Chondrocyte (in vitro differentiated cells): ENCODE measurements around the gene TCP11. TPM values are rescaled to one million over a fixed set of nuclear protein-coding genes. Genes with fewer than 3 reads are reported as not detected.

ENCODE experiments used
- DNase-seq: peaks from one replicate; pipeline ENCODE4 v3.0.0; 2021; ENCODE audit warnings: mixed read lengths, low spot score
- H3K27ac Mint-ChIP-seq: one replicate; pipeline ENCODE4 v1.8.0; 2021; ENCODE audit warnings: mild to moderate bottlenecking, moderate library complexity, mixed read lengths; ENCODE audit not compliant: unreplicated experiment
- H3K27me3 Mint-ChIP-seq: 2 replicates; pipeline ENCODE4 v1.8.0; 2021; ENCODE audit warnings: low read depth, mixed read lengths
- H3K36me3 Mint-ChIP-seq: 2 replicates; pipeline ENCODE4 v1.8.0; 2021; ENCODE audit warnings: low read depth, mixed read lengths
- H3K4me1 Mint-ChIP-seq: 2 replicates; pipeline ENCODE4 v1.8.0; 2021; ENCODE audit warnings: low read depth, mild to moderate bottlenecking, mixed read lengths
- H3K4me3 Mint-ChIP-seq: one replicate; pipeline ENCODE4 v1.8.0; 2021; ENCODE audit warnings: mild to moderate bottlenecking, moderate library complexity, mixed read lengths; ENCODE audit not compliant: unreplicated experiment
- H3K9me3 Mint-ChIP-seq: 2 replicates; pipeline ENCODE4 v1.8.0; 2021; ENCODE audit warnings: low read depth, mixed read lengths
- total RNA-seq: library from RNA; stranded (reverse); gene quantifications from 3 replicates; pipeline ENCODE4 v1.2.1, GENCODE V29; 2021
- TF ChIP-seq, protein P1 (sequence below): fragments of 200-600 bp; sonication (generic); IDR thresholded peaks from 2 replicates; pipeline ENCODE4 v1.5.0; 2021; ENCODE audit warnings: antibody characterized with exemption, mild to moderate bottlenecking, moderate library complexity

TCP11 gene
- total RNA-seq, 1 donor from 2014 or later = not detected

DNA sequence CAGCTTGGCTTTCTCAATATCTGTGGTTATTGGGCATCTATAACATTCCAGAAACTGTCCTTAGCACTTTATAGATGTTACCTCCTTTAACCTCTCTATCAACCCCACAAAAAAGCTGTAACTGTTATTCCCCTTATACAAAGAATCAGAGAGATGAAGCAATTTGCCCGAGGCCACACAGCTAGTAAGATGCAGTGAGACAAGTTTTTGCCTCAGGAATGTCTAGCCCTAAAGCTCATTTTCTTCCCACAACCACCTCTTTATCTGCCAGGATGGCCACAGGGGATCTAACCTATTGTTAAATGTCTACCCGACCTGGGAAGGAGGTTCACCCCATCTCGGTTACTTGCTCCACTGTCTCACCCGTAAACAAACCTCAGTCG is 31.9 kb upstream of the TCP11 start:
- H3K9me3 Mint-ChIP-seq = no peaks in the 10 kb centered on the region
- TF ChIP-seq, protein P1, sequence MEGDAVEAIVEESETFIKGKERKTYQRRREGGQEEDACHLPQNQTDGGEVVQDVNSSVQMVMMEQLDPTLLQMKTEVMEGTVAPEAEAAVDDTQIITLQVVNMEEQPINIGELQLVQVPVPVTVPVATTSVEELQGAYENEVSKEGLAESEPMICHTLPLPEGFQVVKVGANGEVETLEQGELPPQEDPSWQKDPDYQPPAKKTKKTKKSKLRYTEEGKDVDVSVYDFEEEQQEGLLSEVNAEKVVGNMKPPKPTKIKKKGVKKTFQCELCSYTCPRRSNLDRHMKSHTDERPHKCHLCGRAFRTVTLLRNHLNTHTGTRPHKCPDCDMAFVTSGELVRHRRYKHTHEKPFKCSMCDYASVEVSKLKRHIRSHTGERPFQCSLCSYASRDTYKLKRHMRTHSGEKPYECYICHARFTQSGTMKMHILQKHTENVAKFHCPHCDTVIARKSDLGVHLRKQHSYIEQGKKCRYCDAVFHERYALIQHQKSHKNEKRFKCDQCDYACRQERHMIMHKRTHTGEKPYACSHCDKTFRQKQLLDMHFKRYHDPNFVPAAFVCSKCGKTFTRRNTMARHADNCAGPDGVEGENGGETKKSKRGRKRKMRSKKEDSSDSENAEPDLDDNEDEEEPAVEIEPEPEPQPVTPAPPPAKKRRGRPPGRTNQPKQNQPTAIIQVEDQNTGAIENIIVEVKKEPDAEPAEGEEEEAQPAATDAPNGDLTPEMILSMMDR = no peak
- H3K36me3 Mint-ChIP-seq = no peaks in the 10 kb centered on the region
- H3K4me1 Mint-ChIP-seq = peaks cover 28% of the 10 kb centered on the region
- no peak overlapping the region for H3K4me3 Mint-ChIP-seq
- no peak overlapping the region for H3K27ac Mint-ChIP-seq
- H3K27me3 Mint-ChIP-seq = no peaks in the 10 kb centered on the region
- DNase-seq = no peak

DNA sequence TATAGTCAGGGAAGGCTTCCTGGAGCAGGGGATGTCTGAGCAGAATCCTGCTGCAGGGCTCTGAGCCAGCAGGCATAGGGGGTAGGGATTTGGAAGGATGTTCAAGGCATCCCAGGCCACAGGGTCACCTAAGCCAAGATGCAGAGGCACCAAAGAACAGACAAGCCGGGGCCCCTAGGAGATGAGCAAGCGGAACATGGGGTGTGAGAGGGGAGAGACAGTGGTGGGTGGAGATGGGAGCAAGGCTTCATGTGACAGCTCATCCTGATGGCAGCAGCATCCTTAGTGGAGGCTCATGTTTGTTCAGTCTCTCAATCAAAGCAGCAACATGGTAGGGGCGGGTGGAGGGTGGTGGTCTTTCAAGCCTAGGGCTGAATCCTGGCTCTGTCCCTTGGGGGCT is 29.8 kb upstream of the TCP11 start:
- Mint-ChIP-seq H3K36me3 (no peaks in the 10 kb centered on the region), H3K4me3 (no peak overlapping the region), H3K27me3 (no peaks in the 10 kb centered on the region), H3K27ac (no peak overlapping the region), H3K4me1 (peaks cover 25% of the 10 kb centered on the region), H3K9me3 (no peaks in the 10 kb centered on the region)
- TF ChIP-seq, protein P1 = no peak
- DNase-seq = no peak

DNA sequence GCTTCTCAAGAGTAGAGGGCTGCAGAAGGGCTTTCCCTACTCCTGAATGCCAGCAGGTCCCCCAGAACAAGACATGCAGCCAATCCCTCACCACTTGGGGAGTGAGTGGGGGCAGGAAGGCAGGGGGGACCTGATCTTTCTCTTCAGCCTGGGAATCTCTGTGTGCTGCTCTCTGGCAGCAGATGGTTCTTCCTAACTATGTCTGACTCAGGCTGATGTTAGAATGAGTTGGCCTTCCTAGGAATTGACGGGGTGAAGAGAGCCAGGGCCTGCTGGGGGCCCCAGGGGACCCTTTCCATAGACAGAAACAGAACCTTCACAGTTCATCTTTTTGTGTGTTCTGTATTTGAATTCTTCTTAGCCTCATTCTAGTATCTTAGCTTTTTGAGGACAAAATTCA is 29.0 kb upstream of the TCP11 start:
- no peak overlapping the region for H3K4me3 Mint-ChIP-seq
- no peaks in the 10 kb centered on the region for H3K27me3 Mint-ChIP-seq
- no peaks in the 10 kb centered on the region for H3K36me3 Mint-ChIP-seq
- peaks cover 32% of the 10 kb centered on the region for H3K4me1 Mint-ChIP-seq
- TF ChIP-seq, protein P1 = no peak
- DNase-seq = no peak
- no peaks in the 10 kb centered on the region for H3K9me3 Mint-ChIP-seq
- no peak overlapping the region for H3K27ac Mint-ChIP-seq

DNA sequence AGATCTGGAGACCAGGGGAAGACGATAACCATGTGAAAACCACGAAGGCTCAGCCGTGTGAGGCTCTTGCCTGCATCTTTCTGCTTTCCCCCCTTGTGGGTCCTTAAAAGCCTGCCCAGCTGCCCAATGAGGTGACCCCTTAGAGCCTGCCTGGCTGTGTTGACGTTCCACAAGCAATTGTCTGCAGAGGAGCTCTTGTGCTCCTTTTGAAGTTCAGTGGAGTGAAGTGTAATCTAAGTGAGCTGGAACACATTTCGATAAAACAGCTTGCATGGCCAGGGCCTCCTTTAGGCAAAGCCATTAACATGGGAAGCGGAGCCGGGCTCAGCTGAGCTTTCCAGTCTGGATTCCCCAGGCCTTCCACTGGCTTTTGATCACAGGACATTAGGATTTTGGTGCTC is 27.3 kb upstream of the TCP11 start:
- TF ChIP-seq, protein P1 = no peak
- H3K36me3 Mint-ChIP-seq = peaks cover 1% of the 10 kb centered on the region
- peaks cover 32% of the 10 kb centered on the region for H3K4me1 Mint-ChIP-seq
- H3K27ac Mint-ChIP-seq = no peak overlapping the region
- no peak for DNase-seq
- H3K4me3 Mint-ChIP-seq = no peak overlapping the region
- H3K9me3 Mint-ChIP-seq = no peaks in the 10 kb centered on the region
- H3K27me3 Mint-ChIP-seq = no peaks in the 10 kb centered on the region

DNA sequence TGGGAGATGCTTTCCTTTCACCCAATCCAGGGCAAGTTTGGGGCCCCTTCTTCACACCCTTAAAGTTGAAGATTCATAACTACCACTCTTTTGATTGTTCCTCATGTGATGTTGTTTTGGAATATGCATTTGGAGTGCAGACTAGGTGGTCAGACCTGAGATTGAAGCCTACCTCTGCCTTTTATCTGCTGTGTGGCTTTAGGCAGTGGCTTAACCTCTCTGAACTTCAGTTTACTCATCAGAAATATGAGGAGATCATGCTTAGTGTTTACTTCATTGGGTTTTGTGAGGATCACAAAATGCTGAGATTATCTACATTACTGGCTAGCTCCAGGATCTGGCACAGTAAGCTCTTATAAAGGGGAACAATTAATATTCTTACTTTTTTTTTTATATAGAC is 26.4 kb upstream of the TCP11 start:
- TF ChIP-seq, protein P1 = no peak
- peaks cover 30% of the 10 kb centered on the region for H3K4me1 Mint-ChIP-seq
- H3K27me3 Mint-ChIP-seq = no peaks in the 10 kb centered on the region

More for the DNA sequence above, 26.4 kb upstream of the TCP11 start:
- Mint-ChIP-seq H3K4me3 (no peak overlapping the region), H3K36me3 (peaks cover 1% of the 10 kb centered on the region), H3K9me3 (no peaks in the 10 kb centered on the region), H3K27ac (no peak overlapping the region)
- no peak for DNase-seq
